Left lung (tissue), 10 donors: ENCODE measurements around the gene ZFYVE21. TPM values are rescaled to one million over a fixed set of nuclear protein-coding genes. Genes with fewer than 3 reads are reported as not detected.

Experiments used
- ATAC-seq: fragments of 200-7000 bp; cut with Tn5 transposase; one replicate; pipeline ENCODE4 v1.9.1; 2020; ENCODE audit warnings: moderate library complexity
- DNase-seq, 4 donors: peaks; one replicate each; pipeline ENCODE4 v3.0.0-alpha.2; 2013 to 2020
- H3K27ac ChIP-seq, 2 donors: fragments of 200-600 bp; sonication (generic) in 1 of 2; one replicate each; pipeline versions ENCODE4 v1.5.0 to v1.8.0; 2020 to 2021
- H3K27me3 ChIP-seq, 2 donors: fragments of 200-600 bp; sonication (generic) in 1 of 2; one replicate each; pipeline versions ENCODE4 v1.5.0 to v1.8.0; 2020 to 2021
- H3K36me3 ChIP-seq, 2 donors: fragments of 200-600 bp; sonication (generic) in 1 of 2; one replicate each; pipeline versions ENCODE4 v1.5.0 to v1.8.0; 2020 to 2021
- H3K4me1 ChIP-seq, 2 donors: fragments of 200-600 bp; one replicate each; pipeline ENCODE4 v1.8.0; 2021
- H3K4me3 ChIP-seq, 2 donors: fragments of 200-600 bp; sonication (generic) in 1 of 2; one replicate each; pipeline versions ENCODE4 v1.5.0 to v1.8.0; 2020 to 2021; ENCODE audit warnings: mild to moderate bottlenecking in 1 of 2
- H3K9me3 ChIP-seq, 2 donors: fragments of 200-600 bp; sonication (generic) in 1 of 2; one replicate each; pipeline versions ENCODE4 v1.5.0 to v1.8.0; 2020 to 2021
- intact Hi-C, 2 donors: fragments of 100-400 bp; cut with DNase I; formaldehyde crosslinking; loops; one replicate each; pipeline versions ENCODE4 v1.11.2 to v1.14.2; 2022
- polyA plus RNA-seq, 6 donors: library from polyadenylated mRNA; unstranded; fragments of 120-200 nt; gene quantifications; one replicate each; pipeline ENCODE4 v1.2.1, GENCODE V29; 2013; ENCODE audit not compliant: insufficient read length in 6 of 6
- total RNA-seq, 2 donors: library from RNA; stranded (reverse); fragmentation: NEBNext Ultra II Directional; extraction: Animal tissue kit (Norgen Biotek cat#: 25700); gene quantifications; one replicate each; pipeline ENCODE4 v1.2.1, GENCODE V29; 2021
- TF ChIP-seq, protein P1 (sequence below), 2 donors: fragments of 200-600 bp; sonication (generic) in 1 of 2; IDR thresholded peaks; one replicate each; pipeline versions ENCODE4 v1.5.0 to v1.8.0; 2021; ENCODE audit warnings: antibody characterized with exemption in 2 of 2
- donor health status: DM: no; HTN: yes; CAD: no.
- donor health status: DM: no; HTN: no; CAD: no.

Gene ZFYVE21
- total and polyA plus RNA-seq, 8 donors, result 42.8 to 72.7 (median 59.2) TPM

DNA sequence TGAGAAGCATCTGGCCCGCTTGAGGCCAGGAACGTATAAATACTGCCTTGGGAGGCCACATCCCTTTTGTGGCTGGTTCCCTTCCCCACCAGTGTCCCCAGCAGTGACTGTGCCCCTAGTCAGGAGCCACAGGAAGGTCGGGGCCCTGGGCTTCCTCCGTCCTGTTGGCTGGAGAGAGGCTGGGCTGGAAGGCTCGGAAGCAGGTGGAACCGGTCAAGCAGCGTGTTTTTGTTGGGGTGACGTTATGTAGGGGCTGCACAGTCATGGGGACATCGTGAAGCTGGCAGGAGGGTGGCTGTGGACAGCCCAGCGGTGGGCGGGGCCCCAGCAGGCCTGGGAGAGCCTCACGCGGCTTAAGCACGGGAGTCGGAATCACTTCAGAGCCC, 10.5 kb upstream of the ZFYVE21 start:
- Histone ChIP-seq H3K27me3 (no peaks in the 10 kb centered on the region), H3K36me3 (peaks cover 0 to 90% of the 10 kb centered on the region in 2 donors), H3K4me3 (no peak overlapping the region), H3K9me3 (no peaks in the 10 kb centered on the region), H3K4me1 (peaks cover 7 to 33% of the 10 kb centered on the region in 2 donors), H3K27ac (peak overlapping the region; percentile 48 to 51)
- intact Hi-C loops, result no loop called here
- ATAC-seq, result peak; percentile 86
- DNase-seq, result peak; percentile 54 to 87 (median 84)
- TF ChIP-seq, protein P1, sequence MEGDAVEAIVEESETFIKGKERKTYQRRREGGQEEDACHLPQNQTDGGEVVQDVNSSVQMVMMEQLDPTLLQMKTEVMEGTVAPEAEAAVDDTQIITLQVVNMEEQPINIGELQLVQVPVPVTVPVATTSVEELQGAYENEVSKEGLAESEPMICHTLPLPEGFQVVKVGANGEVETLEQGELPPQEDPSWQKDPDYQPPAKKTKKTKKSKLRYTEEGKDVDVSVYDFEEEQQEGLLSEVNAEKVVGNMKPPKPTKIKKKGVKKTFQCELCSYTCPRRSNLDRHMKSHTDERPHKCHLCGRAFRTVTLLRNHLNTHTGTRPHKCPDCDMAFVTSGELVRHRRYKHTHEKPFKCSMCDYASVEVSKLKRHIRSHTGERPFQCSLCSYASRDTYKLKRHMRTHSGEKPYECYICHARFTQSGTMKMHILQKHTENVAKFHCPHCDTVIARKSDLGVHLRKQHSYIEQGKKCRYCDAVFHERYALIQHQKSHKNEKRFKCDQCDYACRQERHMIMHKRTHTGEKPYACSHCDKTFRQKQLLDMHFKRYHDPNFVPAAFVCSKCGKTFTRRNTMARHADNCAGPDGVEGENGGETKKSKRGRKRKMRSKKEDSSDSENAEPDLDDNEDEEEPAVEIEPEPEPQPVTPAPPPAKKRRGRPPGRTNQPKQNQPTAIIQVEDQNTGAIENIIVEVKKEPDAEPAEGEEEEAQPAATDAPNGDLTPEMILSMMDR (IDR thresholded peaks at IDR 0.05), result no peak

DNA sequence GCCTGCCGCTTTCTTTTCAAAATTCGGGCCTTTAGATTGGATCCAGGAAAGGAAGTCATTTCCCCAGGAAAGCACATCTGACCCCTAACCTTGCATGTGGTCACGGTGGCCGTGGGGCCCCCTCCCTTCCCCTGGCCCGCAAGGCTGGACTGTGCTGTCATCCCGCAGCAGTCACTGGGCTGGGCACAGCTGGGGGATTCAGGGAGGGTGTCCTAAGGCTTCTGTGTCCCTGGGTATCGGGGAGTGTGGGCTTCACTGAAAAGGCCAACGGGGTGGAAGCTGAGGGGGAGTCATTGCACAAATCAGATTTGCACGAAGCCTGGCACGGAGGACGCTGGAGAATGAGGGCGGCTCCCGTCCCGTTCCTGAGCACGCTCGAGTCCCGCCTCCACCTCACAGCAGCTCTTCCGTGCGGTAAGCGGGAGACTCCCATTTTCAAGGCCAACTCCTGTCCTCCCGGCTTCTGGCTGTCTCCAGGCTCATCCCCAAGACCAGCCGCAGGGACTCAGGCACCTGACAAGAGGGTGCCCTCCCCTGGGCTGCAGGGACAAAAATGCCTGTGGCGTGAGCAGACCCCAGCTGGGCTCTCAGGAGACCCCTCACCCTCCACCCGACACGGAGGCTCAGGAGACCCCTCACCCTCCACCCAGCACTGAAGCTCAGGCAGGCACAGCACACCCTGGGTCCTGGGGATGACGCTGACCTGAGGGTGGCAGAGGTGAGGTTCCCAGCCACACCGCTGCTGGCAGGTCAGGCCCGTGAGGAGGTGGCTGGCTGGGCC, 9.9 kb upstream of the ZFYVE21 start:
- H3K4me1 ChIP-seq, result peaks cover 7 to 33% of the 10 kb centered on the region in 2 donors
- TF ChIP-seq, protein P1 (IDR thresholded peaks at IDR 0.05), result no peak
- H3K4me3 ChIP-seq, result no peak overlapping the region
- DNase-seq (peak in 1 of 4 donors; percentile 68), ATAC-seq (peak; percentile 49)
- no peaks in the 10 kb centered on the region for H3K27me3 ChIP-seq
- H3K36me3 ChIP-seq, result peaks cover 0 to 84% of the 10 kb centered on the region in 2 donors
- intact Hi-C loops, result no loop called here
- H3K27ac ChIP-seq, result peak overlapping the region; percentile 48 to 51
- H3K9me3 ChIP-seq, result no peaks in the 10 kb centered on the region

DNA sequence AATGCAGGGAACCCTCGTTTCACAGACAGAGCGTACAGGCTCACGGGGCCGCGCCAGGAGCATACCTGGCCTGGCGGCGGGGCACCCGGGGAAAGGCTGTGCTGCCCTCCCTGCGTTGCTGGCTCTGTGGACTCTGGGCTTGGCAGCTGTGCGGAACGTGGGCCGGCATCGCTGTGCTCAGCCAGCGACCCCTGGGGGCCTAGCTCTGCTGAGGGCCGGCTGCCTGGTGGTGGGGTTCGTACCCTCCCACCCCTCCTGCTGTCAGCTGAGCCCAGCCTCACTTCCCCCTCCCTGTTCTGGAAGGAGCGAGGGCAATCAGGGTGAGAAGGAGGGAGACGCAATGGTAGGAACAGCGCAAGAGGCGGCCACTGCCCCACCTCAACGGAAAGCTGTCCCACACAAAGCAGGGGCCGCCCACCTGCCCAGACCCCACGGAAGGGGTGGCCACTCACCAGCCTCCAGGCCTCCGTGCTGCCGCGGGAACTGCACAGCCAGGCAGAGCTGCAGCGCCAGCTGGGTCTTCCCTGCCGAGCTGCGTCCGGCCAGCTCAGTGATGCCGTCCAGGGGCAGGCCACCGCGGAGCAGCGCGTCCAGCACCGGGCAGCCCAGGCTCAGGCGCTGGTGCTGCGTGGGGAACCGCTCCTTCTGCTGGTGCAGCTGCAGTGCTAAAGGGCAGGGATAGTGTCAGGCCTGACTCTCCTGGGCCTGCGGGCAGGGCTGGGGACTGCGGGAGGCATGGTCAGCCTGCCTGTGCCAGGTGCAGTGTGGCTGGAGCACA, 8.9 kb upstream of the ZFYVE21 start:
- no peak overlapping the region for H3K27ac ChIP-seq
- peaks cover 0 to 73% of the 10 kb centered on the region in 2 donors for H3K36me3 ChIP-seq
- intact Hi-C loops, result no loop called here

DNA sequence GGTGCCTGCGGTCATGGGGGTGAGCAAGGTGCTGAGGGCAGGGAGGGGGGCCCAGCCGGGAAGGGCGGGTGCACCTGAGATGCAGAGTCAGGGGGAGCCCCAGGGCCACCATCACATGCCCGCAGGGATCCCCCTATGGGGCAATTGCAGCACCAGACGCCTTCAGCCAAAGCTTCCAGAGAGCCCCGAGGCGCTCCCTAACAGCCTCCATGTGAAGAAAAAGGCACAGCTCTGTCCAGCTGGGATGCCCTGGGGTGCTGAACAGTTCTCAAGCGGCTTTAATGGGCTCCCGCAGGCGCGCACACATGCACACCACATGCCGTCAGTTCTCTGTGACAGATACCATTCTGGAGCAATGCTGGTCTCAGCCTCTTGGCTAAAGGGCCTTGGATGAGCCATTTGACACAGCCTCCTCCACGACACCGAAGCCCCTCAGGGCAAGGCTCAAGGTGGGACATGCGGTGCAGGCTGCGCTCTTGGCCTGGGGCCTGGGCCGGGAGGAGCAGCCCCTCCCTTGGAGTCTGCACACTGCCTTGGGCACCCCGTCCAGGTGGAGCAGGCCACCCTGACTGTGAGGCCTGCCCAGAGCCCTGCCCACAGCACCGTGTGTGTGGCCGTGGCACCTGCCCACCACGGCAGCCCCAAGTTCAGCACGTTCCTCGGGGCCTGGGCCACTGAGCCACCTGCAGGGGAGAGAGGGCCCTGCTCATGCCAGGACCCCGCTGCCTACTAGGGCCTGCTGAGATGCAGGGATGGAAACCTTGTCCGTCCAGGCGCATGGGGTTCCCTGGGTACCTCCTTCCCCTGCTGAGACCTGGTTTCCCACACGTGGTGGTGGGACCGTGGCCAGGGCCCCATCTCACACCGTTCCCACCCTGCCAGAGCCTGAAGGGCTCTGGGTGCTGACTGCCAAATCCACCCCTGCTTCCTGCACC, 8.0 kb upstream of the ZFYVE21 start:
- intact Hi-C loops, result no loop called here
- TF ChIP-seq, protein P1 (IDR thresholded peaks at IDR 0.05), result no peak
- no peak overlapping the region for H3K4me3 ChIP-seq
- H3K36me3 ChIP-seq, result peaks cover 0 to 65% of the 10 kb centered on the region in 2 donors
- DNase-seq (peak in 1 of 4 donors; percentile 69), ATAC-seq (no peak)
- H3K27me3 ChIP-seq, result no peaks in the 10 kb centered on the region
- no peak overlapping the region for H3K27ac ChIP-seq
- peaks cover 7 to 52% of the 10 kb centered on the region in 2 donors for H3K4me1 ChIP-seq
- no peaks in the 10 kb centered on the region for H3K9me3 ChIP-seq

More for the DNA sequence above, 8.9 kb upstream of the ZFYVE21 start:
- Histone ChIP-seq H3K27me3 (no peaks in the 10 kb centered on the region), H3K4me3 (no peak overlapping the region), H3K9me3 (no peaks in the 10 kb centered on the region), H3K4me1 (peaks cover 7 to 44% of the 10 kb centered on the region in 2 donors)
- TF ChIP-seq, protein P1 (IDR thresholded peaks at IDR 0.05), result no peak
- ATAC-seq (no peak), DNase-seq (peak in 1 of 4 donors; percentile 76)
